SH-SY5Y (cell line): ENCODE results near the gene LYZL6.

Experiments used
- GATA2 ChIP-seq: IDR thresholded peaks from 2 replicates; pipeline ENCODE4 v1.6.1; 2011; ENCODE audit warnings: mild to moderate bottlenecking, low read depth, low read length
- GATA3 ChIP-seq: IDR thresholded peaks from 2 replicates; pipeline ENCODE4 v1.6.1; 2011; ENCODE audit warnings: low read depth, mild to moderate bottlenecking, low read length, moderate library complexity

- TF ChIP-seq GATA3 (no peak), GATA2 (no peak)
These were observed 826 bp downstream of the LYZL6 start for GRCh38 chr17:35942588-35943186.
